Right lobe of liver (tissue), 4 donors: ENCODE results near the gene KIRREL3.

Source experiments
- CTCF ChIP-seq, 4 donors: fragments of 200-600 bp in 3 of 4; fragments of 450-650 bp in 1 of 4; IDR thresholded peaks; one replicate each; pipeline versions ENCODE4 v1.5.1 to v1.8.0; 2016 to 2022; ENCODE audit warnings: antibody characterized with exemption in 4 of 4, mild to moderate bottlenecking in 2 of 4
- POLR2A ChIP-seq: fragments of 450-650 bp; IDR thresholded peaks from one replicate; pipeline ENCODE4 v1.6.1; 2017; ENCODE audit warnings: antibody characterized with exemption, mild to moderate bottlenecking
- donor health status: DM: no; HTN: no; CAD: no.
- donor health status: DM: no; HTN: no; CAD: no.
- donor health status: DM: no; HTN: yes; CAD: no.

DNA sequence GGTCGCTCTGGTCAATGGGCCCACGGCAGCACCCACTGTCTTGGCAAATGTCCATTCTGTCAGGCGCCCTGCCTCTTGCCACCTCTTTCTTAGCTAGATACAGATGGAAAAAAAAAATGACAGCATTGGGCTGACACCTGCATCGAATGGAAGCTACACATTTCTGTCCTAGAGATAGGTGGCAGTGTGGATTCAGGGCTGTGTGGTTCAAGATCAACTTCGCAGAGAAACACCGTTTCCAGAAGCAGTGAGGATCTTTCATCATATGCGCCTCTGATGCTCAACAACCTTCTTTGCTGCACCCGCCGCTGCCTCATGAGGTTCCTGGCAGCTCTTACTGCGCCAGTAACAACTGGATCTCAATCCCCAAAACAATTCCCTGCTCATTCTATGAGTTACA lies 236.3 kb downstream of the KIRREL3 start:
- no peak for TF ChIP-seq CTCF (IDR thresholded peaks at IDR 0.05)
- TF ChIP-seq POLR2A, result no peak
